K562 (cell line): ENCODE results near the gene AGAP1. TPM values are rescaled to one million over a fixed set of nuclear protein-coding genes. Genes with fewer than 3 reads are reported as not detected.

Experiments
- ATAC-seq: fragments of 200-7000 bp; cut with Tn5 transposase; 3 replicates; pipeline ENCODE4 v1.9.1; 2020; ENCODE audit warnings: moderate library complexity
- BruUV-seq: library from RNA; stranded (reverse); fragments of 400-500 nt; replicated peaks from 2 replicates; lab custom pipeline; 2021; lab: Mats Ljungman, UMichigan
- CTCF ChIA-PET: fragments of 300-600 bp; formaldehyde crosslinking; extraction: SDS; loops from one replicate; lab custom pipeline; 2021; ENCODE audit warnings: low intra/inter-chr PET ratio; lab: Yijun Ruan, JAX
- POLR2A ChIA-PET: fragments of 300-600, 350-650 bp; sonication (Branson Sonifier 250); formaldehyde crosslinking; extraction: SDS; loops from one replicate; lab custom pipeline; 2021; ENCODE audit warnings: antibody characterized with exemption, inconsistent platforms; lab: Yijun Ruan, JAX
- DNase-seq, 4 experiments: peaks; one replicate each; pipeline versions ENCODE4 v3.0.0 to v3.0.0-alpha.2; 2011 to 2018; ENCODE audit warnings: low spot score in 3 of 4, mixed read lengths in 3 of 4; ENCODE audit errors: extremely low read depth in 1 of 4
- FAIRE-seq: peaks from 2 replicates; lab custom pipeline; 2011; peaks lifted over from hg19 to GRCh38; lab: Jason Lieb, UNC
- H2AFZ ChIP-seq: 2 replicates; pipeline ENCODE4 v1.6.0; 2011; ENCODE audit warnings: low read depth, low read length, control low read depth, inconsistent platforms
- H3K27ac ChIP-seq: fragments of 200-600 bp; 3 replicates; pipeline ENCODE4 v1.8.0; 2011; ENCODE audit warnings: low read depth, mild to moderate bottlenecking, control low read depth, inconsistent platforms, low read length, moderate library complexity, mixed read lengths; ENCODE audit errors: extremely low read depth
- H3K27me3 ChIP-seq, 2 experiments: fragments of 300-600 bp in 1 of 2; 2 replicates in 1 of 2; 3 replicates in 1 of 2; pipeline versions ENCODE4 v1.6.0 to v1.8.0; 2011; ENCODE audit warnings: inconsistent platforms in 2 of 2, low read length in 2 of 2, mild to moderate bottlenecking in 1 of 2, mixed read lengths in 1 of 2, moderate library complexity in 1 of 2; ENCODE audit not compliant: control insufficient read depth in 2 of 2, insufficient read depth in 2 of 2
- H3K36me3 ChIP-seq: fragments of 300-600 bp; 3 replicates; pipeline ENCODE4 v1.8.0; 2011; ENCODE audit warnings: mild to moderate bottlenecking, low read length, inconsistent platforms; ENCODE audit not compliant: control insufficient read depth, insufficient read depth
- H3K4me1 ChIP-seq, 2 experiments: fragments of 200-600 bp in 1 of 2; replicated peaks in 1 of 2; 2 replicates in 1 of 2; 3 replicates in 1 of 2; pipeline versions ENCODE4 v1.5.1 to v1.8.0; 2011; ENCODE audit warnings: inconsistent platforms in 2 of 2, low read length in 2 of 2, mild to moderate bottlenecking in 1 of 2, mixed read lengths in 1 of 2, moderate library complexity in 1 of 2; ENCODE audit not compliant: control insufficient read depth in 2 of 2, insufficient read depth in 2 of 2
- H3K4me2 ChIP-seq: 2 replicates; pipeline ENCODE4 v1.6.1; 2011; ENCODE audit warnings: low read length, control low read depth, inconsistent platforms, mixed read lengths; ENCODE audit not compliant: insufficient read depth
- H3K4me3 ChIP-seq: fragments of 200-600 bp; sonication (generic), shearing (Covaris generic); 2 replicates; pipeline ENCODE4 v1.5.1; 2016; ENCODE audit warnings: control low read depth, inconsistent platforms
- H3K79me2 ChIP-seq: fragments of 200-600 bp; 3 replicates; pipeline ENCODE4 v1.8.0; 2011; ENCODE audit warnings: low read length, inconsistent platforms; ENCODE audit not compliant: control insufficient read depth, insufficient read depth
- H3K9ac ChIP-seq, 2 experiments: 2 replicates each; pipeline versions ENCODE4 v1.6.0 to v1.6.1; 2011; ENCODE audit warnings: low read depth in 2 of 2, low read length in 2 of 2, control low read depth in 1 of 2, inconsistent platforms in 1 of 2, mild to moderate bottlenecking in 1 of 2, mixed read lengths in 1 of 2; ENCODE audit not compliant: insufficient read depth in 1 of 2
- H3K9me1 ChIP-seq: one replicate; pipeline ENCODE4 v1.6.0; 2011; ENCODE audit warnings: inconsistent platforms, mild to moderate bottlenecking, low read length, moderate library complexity; ENCODE audit not compliant: control insufficient read depth, insufficient read depth
- H3K9me3 ChIP-seq: replicated peaks from 2 replicates; pipeline ENCODE4 v1.5.1; 2011; ENCODE audit warnings: low read depth, low read length, inconsistent platforms; ENCODE audit not compliant: control insufficient read depth, insufficient read depth
- H4K20me1 ChIP-seq: replicated peaks from 2 replicates; pipeline ENCODE4 v1.6.1; 2011; ENCODE audit warnings: low read length, inconsistent platforms, mixed read lengths; ENCODE audit not compliant: control insufficient read depth, insufficient read depth
- ERF ChIP-seq: fragments of 450-650 bp; formaldehyde crosslinking; IDR thresholded peaks from 2 replicates; pipeline ENCODE4 v1.4.0; 2020; ENCODE audit warnings: mild to moderate bottlenecking, mixed read lengths
- HMG20B ChIP-seq: fragments of 250-450 bp; sonication (Bioruptor Pico); IDR thresholded peaks from 2 replicates; pipeline ENCODE4 v1.5.0; 2021; ENCODE audit warnings: mild to moderate bottlenecking
- HNRNPH1 ChIP-seq: fragments of 200-400 bp; formaldehyde crosslinking; optimal IDR thresholded peaks from 2 replicates; pipeline ENCODE3; 2017; ENCODE audit warnings: low read depth, mild to moderate bottlenecking, low read length, moderate library complexity
- MCM2 ChIP-seq: fragments of 450-650 bp; IDR thresholded peaks from 2 replicates; pipeline ENCODE4 v1.6.1; 2017; ENCODE audit warnings: low read depth, mild to moderate bottlenecking
- NCOA4 ChIP-seq: fragments of 450-650 bp; IDR thresholded peaks from 2 replicates; pipeline ENCODE4 v1.6.1; 2018; ENCODE audit warnings: mild to moderate bottlenecking; ENCODE audit not compliant: partially characterized antibody
- NFE2L1 ChIP-seq: fragments of 450-650 bp; IDR thresholded peaks from 2 replicates; pipeline ENCODE4 v1.6.1; 2016; ENCODE audit warnings: missing genetic modification characterization, low read depth, mild to moderate bottlenecking, missing compliant biosample characterization, moderate library complexity, borderline replicate concordance
- PRMT5 ChIP-seq: sonication (generic); formaldehyde crosslinking; IDR thresholded peaks from 2 replicates; pipeline ENCODE4 v1.5.0; 2020; ENCODE audit warnings: missing genetic modification reagents
- PURB ChIP-seq: sonication (generic); formaldehyde crosslinking; IDR thresholded peaks from 2 replicates; pipeline ENCODE4 v1.9.0; 2021; ENCODE audit warnings: low read depth, mild to moderate bottlenecking, missing genetic modification reagents
- STAT5A ChIP-seq: IDR thresholded peaks from 2 replicates; pipeline ENCODE4 v1.6.1; 2012; ENCODE audit warnings: low read length, inconsistent platforms, borderline replicate concordance
- ZBTB2 ChIP-seq: fragments of 450-650 bp; IDR thresholded peaks from 2 replicates; pipeline ENCODE4 v1.6.1; 2016; ENCODE audit warnings: antibody characterized with exemption
- ZNF75A ChIP-seq: fragments of 450-650 bp; formaldehyde crosslinking; IDR thresholded peaks from 2 replicates; pipeline ENCODE4 v1.4.0; 2020; ENCODE audit warnings: mild to moderate bottlenecking
- WGBS: fragments of 100-300 bp; shearing (Covaris generic); methylation state at CpG from one replicate; pipeline ENCODE4 v1.1.6; 2016; ENCODE audit warnings: low coverage, mixed read lengths; ENCODE audit not compliant: insufficient coverage; ENCODE audit errors: missing lambda C conversion rate; 5-methylcytosine and 5-hydroxymethylcytosine counted together
- in situ Hi-C: fragments of 300-500 bp; cut with MboI; formaldehyde crosslinking; loops from 4 replicates; pipeline ENCODE4 v1.15.0; 2018; ENCODE audit warnings: inconsistent platforms, mixed read lengths
- intact Hi-C: fragments of 100-400 bp; cut with micrococcal nuclease; formaldehyde crosslinking; loops from 2 replicates; pipeline ENCODE4 v1.14.2; 2022
- polyA plus RNA-seq, 8 experiments: library from polyadenylated mRNA; depleted of rRNA in 4 of 8; stranded (reverse) in 5 of 8; unstranded in 3 of 8; fragments of >200 nt; fragmentation: Nextera tagmentation in 2 of 8; fragmentation: Illumina TruSeq in 1 of 8; extraction: Ambion mirVana in 2 of 8; extraction: Trizol in 1 of 8; gene quantifications; 2 replicates each; pipeline versions ENCODE4 v1.2.1 to v1.2.3, GENCODE V29; 2011 to 2014; ENCODE audit warnings: inconsistent platforms in 1 of 8, missing spikeins in 1 of 8
- total RNA-seq, 7 experiments: library from RNA; depleted of rRNA in 6 of 7; stranded (reverse); fragments of >200 nt in 6 of 7; fragmentation: Illumina TruSeq in 2 of 7; extraction: Trizol in 2 of 7; gene quantifications; 2 replicates each; pipeline versions ENCODE4 v1.2.1 to v1.2.3, GENCODE V29; 2011 to 2021; ENCODE audit warnings: low replicate concordance in 1 of 7
- TF ChIP-seq, protein P1 (sequence below), 3 experiments: fragments of 200-800 bp in 1 of 3; fragments of 250-450 bp in 1 of 3; fragments of 450-650 bp in 1 of 3; sonication (Bioruptor Pico) in 1 of 3; sonication (Bioruptor generic) in 1 of 3; formaldehyde crosslinking in 1 of 3; IDR thresholded peaks; 2 replicates each; pipeline versions ENCODE4 v1.6.1 to v1.8.0; 2016 to 2022; ENCODE audit warnings: mild to moderate bottlenecking in 2 of 3, missing genetic modification characterization in 2 of 3, missing compliant biosample characterization in 1 of 3, moderate library complexity in 1 of 3
- TF ChIP-seq, protein P2 (sequence below), 2 experiments: IDR thresholded peaks; 2 replicates each; pipeline ENCODE4 v1.6.1; 2011; ENCODE audit warnings: borderline replicate concordance in 1 of 2, control low read depth in 1 of 2, low read depth in 1 of 2, low read length in 1 of 2, mild to moderate bottlenecking in 1 of 2, mixed read lengths in 1 of 2, moderate library complexity in 1 of 2; ENCODE audit not compliant: insufficient read depth in 1 of 2, insufficient read length in 1 of 2, poor library complexity in 1 of 2, severe bottlenecking in 1 of 2; ENCODE audit errors: extremely low read depth in 1 of 2

The AGAP1 gene
- total and polyA plus RNA-seq, 9 of the 15 experiments (the other 6 are each of a cell fraction or from before 2014, with no cell fraction given): 1.3 to 24.0 (median 10.6) TPM

DNA sequence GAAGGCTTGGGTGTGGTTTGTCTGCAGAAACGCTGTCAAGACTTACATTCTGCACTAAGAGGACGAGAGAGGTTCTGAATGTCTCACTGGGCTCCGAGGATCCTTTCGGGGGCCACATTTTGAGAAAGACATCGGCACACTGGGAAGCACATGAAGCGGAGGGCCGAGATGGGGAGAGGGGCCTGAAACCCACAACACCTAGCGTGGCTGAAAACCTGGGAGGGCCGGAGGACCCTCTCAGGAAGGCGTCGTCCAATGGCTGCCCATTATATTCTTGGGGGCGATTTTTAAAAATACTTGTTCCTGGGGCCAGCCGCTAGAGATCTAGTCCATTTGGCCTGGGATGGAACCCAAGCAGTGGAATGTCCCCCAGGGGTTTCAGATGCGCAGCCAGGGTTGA lies 444.8 kb downstream of the AGAP1 start:
- intact Hi-C loops (no loop called here), in situ Hi-C loops (no loop called here)
- 94% methylated on average over 12 of the region's 14 CpGs for WGBS
- Histone ChIP-seq H3K27ac (no peak overlapping the region), H3K4me1 (peaks cover 0 to 9% of the 10 kb centered on the region in 2 experiments; a peak in 3 of 5 replicates), H3K79me2 (no peaks in the 10 kb centered on the region), H3K4me3 (no peak overlapping the region), H3K9ac (no peak overlapping the region), H3K36me3 (no peaks in the 10 kb centered on the region; the same call in 2 of the 3 replicates), H3K4me2 (no peak overlapping the region), H4K20me1 (peaks cover 11% of the 10 kb centered on the region; the same call in 1 of the 2 replicates), H3K9me3 (0 out of 2 replicates have a peak, but pooled peaks cover 4% of the 10 kb centered on the region), H2AFZ (no peak overlapping the region), H3K9me1 (no peaks in the 10 kb centered on the region), H3K27me3 (no peaks in the 10 kb centered on the region)
- no peak for ATAC-seq
- DNase-seq: no peak
- ChIA-PET CTCF (no interaction called here), POLR2A (no interaction called here)
- BruUV-seq: no TSS peak
- FAIRE-seq: no peak
- no peak for TF ChIP-seq ZBTB2
- TF ChIP-seq NCOA4: no peak
- no peak for TF ChIP-seq PRMT5 (CRISPR knock-in tag)
- TF ChIP-seq, protein P1, sequence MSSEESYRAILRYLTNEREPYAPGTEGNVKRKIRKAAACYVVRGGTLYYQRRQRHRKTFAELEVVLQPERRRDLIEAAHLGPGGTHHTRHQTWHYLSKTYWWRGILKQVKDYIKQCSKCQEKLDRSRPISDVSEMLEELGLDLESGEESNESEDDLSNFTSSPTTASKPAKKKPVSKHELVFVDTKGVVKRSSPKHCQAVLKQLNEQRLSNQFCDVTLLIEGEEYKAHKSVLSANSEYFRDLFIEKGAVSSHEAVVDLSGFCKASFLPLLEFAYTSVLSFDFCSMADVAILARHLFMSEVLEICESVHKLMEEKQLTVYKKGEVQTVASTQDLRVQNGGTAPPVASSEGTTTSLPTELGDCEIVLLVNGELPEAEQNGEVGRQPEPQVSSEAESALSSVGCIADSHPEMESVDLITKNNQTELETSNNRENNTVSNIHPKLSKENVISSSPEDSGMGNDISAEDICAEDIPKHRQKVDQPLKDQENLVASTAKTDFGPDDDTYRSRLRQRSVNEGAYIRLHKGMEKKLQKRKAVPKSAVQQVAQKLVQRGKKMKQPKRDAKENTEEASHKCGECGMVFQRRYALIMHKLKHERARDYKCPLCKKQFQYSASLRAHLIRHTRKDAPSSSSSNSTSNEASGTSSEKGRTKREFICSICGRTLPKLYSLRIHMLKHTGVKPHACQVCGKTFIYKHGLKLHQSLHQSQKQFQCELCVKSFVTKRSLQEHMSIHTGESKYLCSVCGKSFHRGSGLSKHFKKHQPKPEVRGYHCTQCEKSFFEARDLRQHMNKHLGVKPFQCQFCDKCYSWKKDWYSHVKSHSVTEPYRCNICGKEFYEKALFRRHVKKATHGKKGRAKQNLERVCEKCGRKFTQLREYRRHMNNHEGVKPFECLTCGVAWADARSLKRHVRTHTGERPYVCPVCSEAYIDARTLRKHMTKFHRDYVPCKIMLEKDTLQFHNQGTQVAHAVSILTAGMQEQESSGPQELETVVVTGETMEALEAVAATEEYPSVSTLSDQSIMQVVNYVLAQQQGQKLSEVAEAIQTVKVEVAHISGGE (CRISPR knock-in tag; IDR thresholded peaks at IDR 0.05): no peak
- TF ChIP-seq HMG20B (CRISPR knock-in tag): no peak
- TF ChIP-seq MCM2: no peak
- TF ChIP-seq, protein P2, sequence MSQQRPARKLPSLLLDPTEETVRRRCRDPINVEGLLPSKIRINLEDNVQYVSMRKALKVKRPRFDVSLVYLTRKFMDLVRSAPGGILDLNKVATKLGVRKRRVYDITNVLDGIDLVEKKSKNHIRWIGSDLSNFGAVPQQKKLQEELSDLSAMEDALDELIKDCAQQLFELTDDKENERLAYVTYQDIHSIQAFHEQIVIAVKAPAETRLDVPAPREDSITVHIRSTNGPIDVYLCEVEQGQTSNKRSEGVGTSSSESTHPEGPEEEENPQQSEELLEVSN (IDR thresholded peaks at IDR 0.05; ENCODE audit: borderline replicate concordance in 1 of 2, extremely low read depth in 1 of 2, insufficient read depth in 1 of 2, insufficient read length in 1 of 2, low read depth in 1 of 2, low read length in 1 of 2, poor library complexity in 1 of 2, severe bottlenecking in 1 of 2): no peak
- no peak for TF ChIP-seq ZNF75A
- no peak for TF ChIP-seq ERF (CRISPR knock-in tag)
- TF ChIP-seq NFE2L1: no peak
- no peak for TF ChIP-seq PURB (CRISPR knock-in tag)
- TF ChIP-seq STAT5A: no peak
- TF ChIP-seq HNRNPH1: no peak
